IMR-90 (cell line): ENCODE measurements around the gene SRPK1. TPM values are rescaled to one million over a fixed set of nuclear protein-coding genes. Genes with fewer than 3 reads are reported as not detected.

Experiments
- ATAC-seq: fragments of 200-7000 bp; cut with Tn5 transposase; 2 replicates; pipeline ENCODE4 v1.9.1; 2020; ENCODE audit warnings: low read depth, mild to moderate bottlenecking, moderate library complexity
- BruUV-seq: library from RNA; stranded (reverse); fragments of 400-500 nt; replicated peaks from 2 replicates; lab custom pipeline; 2021; lab: Mats Ljungman, UMichigan
- CTCF ChIA-PET: fragments of 300-600 bp; formaldehyde crosslinking; extraction: SDS; loops from one replicate; lab custom pipeline; 2021; ENCODE audit warnings: antibody characterized with exemption; lab: Yijun Ruan, JAX
- POLR2A ChIA-PET: fragments of 300-600 bp; sonication (Branson Sonifier 250); formaldehyde crosslinking; loops from one replicate; lab custom pipeline; 2022; ENCODE audit warnings: antibody characterized with exemption; ENCODE audit not compliant: unreplicated experiment; lab: Charles Lee
- DNase-seq: peaks from one replicate; pipeline ENCODE4 v3.0.0; 2013
- H2AFZ ChIP-seq: replicated peaks from 2 replicates; pipeline ENCODE3; 2013; ENCODE audit warnings: low read length, mild to moderate bottlenecking; ENCODE audit not compliant: poor library complexity
- H2AK5ac ChIP-seq: 2 replicates; pipeline ENCODE4 v1.6.1; 2013; ENCODE audit warnings: low read depth, low read length, inconsistent platforms
- H2AK9ac ChIP-seq: replicated peaks from 2 replicates; pipeline ENCODE3; 2013; ENCODE audit warnings: mild to moderate bottlenecking, low read depth, low read length, moderate library complexity; ENCODE audit not compliant: poor library complexity
- H2BK120ac ChIP-seq: 2 replicates; pipeline ENCODE4 v1.6.1; 2013; ENCODE audit warnings: low read depth, low read length, inconsistent platforms
- H2BK15ac ChIP-seq: 3 replicates; pipeline ENCODE4 v1.6.1; 2013; ENCODE audit warnings: low read depth, low read length, inconsistent platforms
- H2BK20ac ChIP-seq: 2 replicates; pipeline ENCODE4 v1.6.1; 2013; ENCODE audit warnings: low read depth, mild to moderate bottlenecking, inconsistent platforms, low read length, moderate library complexity
- H2BK5ac ChIP-seq: 2 replicates; pipeline ENCODE4 v1.6.1; 2013; ENCODE audit warnings: mild to moderate bottlenecking, low read depth, low read length, inconsistent platforms; ENCODE audit not compliant: poor library complexity, severe bottlenecking
- H3K14ac ChIP-seq: replicated peaks from 2 replicates; pipeline ENCODE4 v1.6.1; 2013; ENCODE audit warnings: low read depth, low read length, inconsistent platforms
- H3K18ac ChIP-seq: 2 replicates; pipeline ENCODE4 v1.6.1; 2013; ENCODE audit warnings: low read depth, low read length, control low read depth
- H3K23ac ChIP-seq: 2 replicates; pipeline ENCODE4 v1.6.1; 2013; ENCODE audit warnings: low read depth, low read length, inconsistent platforms
- H3K27ac ChIP-seq: 2 replicates; pipeline ENCODE4 v1.5.1; 2013; ENCODE audit warnings: mild to moderate bottlenecking, control low read depth, low read length; ENCODE audit not compliant: insufficient read depth
- H3K27me3 ChIP-seq: 2 replicates; pipeline ENCODE4 v1.6.1; 2013; ENCODE audit warnings: low read length; ENCODE audit not compliant: control insufficient read depth, insufficient read depth
- H3K36me3 ChIP-seq: 2 replicates; pipeline ENCODE4 v1.6.1; 2013; ENCODE audit warnings: low read length, mixed read lengths; ENCODE audit not compliant: control insufficient read depth, insufficient read depth
- H3K4ac ChIP-seq: 2 replicates; pipeline ENCODE4 v1.6.1; 2013; ENCODE audit warnings: low read depth, low read length, inconsistent platforms
- H3K4me1 ChIP-seq: 2 replicates; pipeline ENCODE4 v1.6.1; 2013; ENCODE audit warnings: low read length, mixed read lengths; ENCODE audit not compliant: control insufficient read depth, insufficient read depth
- H3K4me2 ChIP-seq: 2 replicates; pipeline ENCODE4 v1.6.1; 2013; ENCODE audit warnings: low read depth, mild to moderate bottlenecking, control low read depth, low read length, moderate library complexity
- H3K4me3 ChIP-seq: 2 replicates; pipeline ENCODE4 v1.5.1; 2013; ENCODE audit warnings: low read depth, mild to moderate bottlenecking, control low read depth, low read length, moderate library complexity; ENCODE audit not compliant: insufficient read depth
- H3K56ac ChIP-seq: 2 replicates; pipeline ENCODE4 v1.6.1; 2013; ENCODE audit warnings: low read length, inconsistent platforms; ENCODE audit not compliant: insufficient read depth; ENCODE audit errors: extremely low read depth
- H3K79me1 ChIP-seq, 2 experiments: 2 replicates each; pipeline ENCODE4 v1.6.1; 2013; ENCODE audit warnings: low read length in 2 of 2, inconsistent platforms in 1 of 2, low read depth in 1 of 2
- H3K9ac ChIP-seq: 2 replicates; pipeline ENCODE4 v1.6.1; 2013; ENCODE audit warnings: low read depth, low read length, control low read depth
- H3K9me1 ChIP-seq: 2 replicates; pipeline ENCODE4 v1.6.1; 2013; ENCODE audit warnings: low read length, inconsistent platforms; ENCODE audit not compliant: insufficient read depth
- H3K9me3 ChIP-seq: 2 replicates; pipeline ENCODE4 v1.6.1; 2013; ENCODE audit warnings: low read length; ENCODE audit not compliant: control insufficient read depth, insufficient read depth
- H4K20me1 ChIP-seq: 2 replicates; pipeline ENCODE4 v1.6.1; 2013; ENCODE audit warnings: low read length, inconsistent platforms; ENCODE audit not compliant: insufficient read depth
- H4K5ac ChIP-seq: 2 replicates; pipeline ENCODE4 v1.6.1; 2013; ENCODE audit warnings: mild to moderate bottlenecking, low read depth, low read length, control low read depth
- H4K8ac ChIP-seq, 2 experiments: 2 replicates each; pipeline ENCODE4 v1.6.1; 2013; ENCODE audit warnings: low read depth in 2 of 2, low read length in 2 of 2, control low read depth in 1 of 2, inconsistent platforms in 1 of 2
- H4K91ac ChIP-seq: 2 replicates; pipeline ENCODE4 v1.6.1; 2013; ENCODE audit warnings: low read depth, low read length, inconsistent platforms; ENCODE audit not compliant: insufficient read depth
- CHD1 ChIP-seq: IDR thresholded peaks from 2 replicates; pipeline ENCODE4 v1.6.1; 2012; ENCODE audit warnings: low read depth, low read length, improper control_type of control experiment
- ELK1 ChIP-seq: fragments of 150-350 bp; IDR thresholded peaks from 2 replicates; pipeline ENCODE4 v1.6.1; 2016; ENCODE audit warnings: low read depth, mild to moderate bottlenecking, low read length, moderate library complexity, borderline replicate concordance
- FOS ChIP-seq: fragments of 150-350 bp; IDR thresholded peaks from 2 replicates; pipeline ENCODE4 v1.6.1; 2016; ENCODE audit warnings: low read depth, low read length
- POLR2A ChIP-seq: IDR thresholded peaks from 2 replicates; pipeline ENCODE4 v1.6.1; 2012; ENCODE audit warnings: mild to moderate bottlenecking, low read depth, low read length
- RCOR1 ChIP-seq: IDR thresholded peaks from 2 replicates; pipeline ENCODE4 v1.6.1; 2012; ENCODE audit warnings: mild to moderate bottlenecking, low read length, improper control_type of control experiment; ENCODE audit not compliant: insufficient replicate concordance
- USF2 ChIP-seq: fragments of 150-350 bp; IDR thresholded peaks from 2 replicates; pipeline ENCODE4 v1.6.1; 2017; ENCODE audit warnings: mild to moderate bottlenecking, antibody characterized with exemption, low read length, low read depth
- WGBS, 2 experiments: methylation state at CpG; one replicate each; pipeline versions ENCODE4 v1.1.5 to v1.1.7; 2013; ENCODE audit warnings: missing lambda C conversion rate in 2 of 2; ENCODE audit not compliant: insufficient read length in 1 of 2; ENCODE audit errors: extremely low coverage in 2 of 2; 5-methylcytosine and 5-hydroxymethylcytosine counted together
- dilution Hi-C: fragments of 300-500 bp; cut with HindIII; formaldehyde crosslinking; loops from one replicate; pipeline ENCODE4 v1.14.3; 2018; ENCODE audit warnings: low sequenced_read_pairs; ENCODE audit not compliant: unreplicated experiment
- in situ Hi-C: fragments of 300-500 bp; cut with MboI; formaldehyde crosslinking; loops from 3 replicates; pipeline ENCODE4 v1.14.3; 2019; ENCODE audit warnings: low sequenced_read_pairs, inconsistent platforms, mixed read lengths
- intact Hi-C: fragments of 100-400 bp; cut with micrococcal nuclease; formaldehyde crosslinking; loops from 2 replicates; pipeline ENCODE4 v1.10.0; 2022
- polyA plus RNA-seq, 3 experiments: library from polyadenylated mRNA; depleted of rRNA; stranded (reverse); fragments of >200 nt; gene quantifications; 2 replicates each; pipeline ENCODE4 v1.2.3, GENCODE V29; 2012; ENCODE audit warnings: low replicate concordance in 1 of 3
- total RNA-seq: library from RNA; depleted of rRNA; stranded (reverse); fragments of >200 nt; gene quantifications from 2 replicates; pipeline ENCODE4 v1.2.3, GENCODE V29; 2012
- TF ChIP-seq, protein P1 (sequence below): conservative IDR thresholded peaks from 2 replicates; pipeline ENCODE4 v1.5.1; 2012; ENCODE audit warnings: mild to moderate bottlenecking, low read depth, low read length, improper control_type of control experiment

SRPK1 gene
- total and polyA plus RNA-seq, 2 of the 4 experiments (the other 2 are of a cell fraction) = 22.5 to 44.6 TPM

DNA sequence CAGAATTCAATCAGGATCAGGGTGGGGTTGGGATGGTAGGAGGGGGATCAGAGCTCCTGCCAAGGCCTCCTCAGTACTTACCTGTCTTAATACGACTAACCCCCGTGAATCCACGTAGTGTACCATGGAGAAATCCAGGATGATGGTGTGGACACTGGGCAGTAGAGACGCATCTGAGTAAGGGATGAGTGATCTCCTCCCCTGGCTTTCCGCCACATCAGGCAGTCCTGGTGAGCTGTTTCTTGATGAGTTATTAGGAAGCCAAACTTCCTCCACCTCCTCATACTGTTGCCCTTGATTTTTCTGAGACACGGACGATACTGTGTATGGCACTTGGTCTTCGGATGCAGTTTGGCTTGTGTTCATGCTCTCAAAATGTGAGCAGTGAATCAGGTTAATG, 34.2 kb upstream of the SRPK1 start:
- Histone ChIP-seq H4K91ac (no peak overlapping the region), H4K5ac (no peak overlapping the region), H2BK20ac (no peak overlapping the region), H4K20me1 (no peaks in the 10 kb centered on the region), H3K4me3 (no peak overlapping the region), H3K14ac (no peak overlapping the region), H3K79me1 (no peaks in the 10 kb centered on the region), H3K27ac (no peak overlapping the region), H3K4ac (no peak overlapping the region), H3K18ac (no peak overlapping the region), H2BK15ac (no peak overlapping the region), H3K27me3 (peaks cover 10% of the 10 kb centered on the region), H3K23ac (no peak overlapping the region), H4K8ac (no peak overlapping the region), H3K9me1 (peaks cover 4% of the 10 kb centered on the region), H3K4me2 (no peak overlapping the region), H2AK9ac (no peak overlapping the region), H3K36me3 (no peaks in the 10 kb centered on the region), H3K9ac (no peak overlapping the region), H2BK120ac (no peak overlapping the region), H2AFZ (no peak overlapping the region), H3K56ac (no peak overlapping the region), H3K9me3 (no peaks in the 10 kb centered on the region), H2AK5ac (peak overlapping the region; percentile 48; the same call in 1 of the 2 replicates), H2BK5ac (no peak overlapping the region), H3K4me1 (peaks cover 3% of the 10 kb centered on the region; the same call in 1 of the 2 replicates)
- WGBS, 2 experiments = no CpG with 5 or more reads among the region's 8 CpGs
- peak; percentile 64 for DNase-seq
- ChIA-PET POLR2A (no interaction called here), CTCF (no interaction called here)
- intact Hi-C loops (no loop called here), in situ Hi-C loops (loop anchor here (25.0 kb wide), 1 partner anchor 418 kb away; no protein-coding TSS in a partner anchor), dilution Hi-C loops (no loop called here)
- TF ChIP-seq, protein P1, sequence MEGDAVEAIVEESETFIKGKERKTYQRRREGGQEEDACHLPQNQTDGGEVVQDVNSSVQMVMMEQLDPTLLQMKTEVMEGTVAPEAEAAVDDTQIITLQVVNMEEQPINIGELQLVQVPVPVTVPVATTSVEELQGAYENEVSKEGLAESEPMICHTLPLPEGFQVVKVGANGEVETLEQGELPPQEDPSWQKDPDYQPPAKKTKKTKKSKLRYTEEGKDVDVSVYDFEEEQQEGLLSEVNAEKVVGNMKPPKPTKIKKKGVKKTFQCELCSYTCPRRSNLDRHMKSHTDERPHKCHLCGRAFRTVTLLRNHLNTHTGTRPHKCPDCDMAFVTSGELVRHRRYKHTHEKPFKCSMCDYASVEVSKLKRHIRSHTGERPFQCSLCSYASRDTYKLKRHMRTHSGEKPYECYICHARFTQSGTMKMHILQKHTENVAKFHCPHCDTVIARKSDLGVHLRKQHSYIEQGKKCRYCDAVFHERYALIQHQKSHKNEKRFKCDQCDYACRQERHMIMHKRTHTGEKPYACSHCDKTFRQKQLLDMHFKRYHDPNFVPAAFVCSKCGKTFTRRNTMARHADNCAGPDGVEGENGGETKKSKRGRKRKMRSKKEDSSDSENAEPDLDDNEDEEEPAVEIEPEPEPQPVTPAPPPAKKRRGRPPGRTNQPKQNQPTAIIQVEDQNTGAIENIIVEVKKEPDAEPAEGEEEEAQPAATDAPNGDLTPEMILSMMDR = no peak
- no peak for TF ChIP-seq ELK1
- no peak for TF ChIP-seq USF2
- no peak for TF ChIP-seq POLR2A
- no peak for TF ChIP-seq RCOR1
- no peak for TF ChIP-seq FOS
- TF ChIP-seq CHD1 = no peak
- BruUV-seq = no TSS peak
- peak; percentile 37 for ATAC-seq
